GM23338 (cell line): ENCODE results near the gene SSH2. TPM values are rescaled to one million over a fixed set of nuclear protein-coding genes. Genes with fewer than 3 reads are reported as not detected.

Source experiments
- ATAC-seq: fragments of 200-7000 bp; cut with Tn5 transposase; 3 replicates; pipeline ENCODE4 v1.9.1; 2020
- DNase-seq: peaks from one replicate; pipeline ENCODE4 v3.0.0-alpha.2; 2015; ENCODE audit warnings: low spot score
- H2AFZ ChIP-seq: fragments of 200-600 bp; sonication (generic); 2 replicates; pipeline ENCODE4 v1.8.0; 2016; ENCODE audit warnings: antibody characterized with exemption, mild to moderate bottlenecking, moderate library complexity
- H3F3A ChIP-seq: fragments of 200-600 bp; sonication (generic); replicated peaks from 2 replicates; pipeline ENCODE4 v1.8.0; 2017; ENCODE audit warnings: antibody characterized with exemption, mixed run types, low read depth
- H3K27ac ChIP-seq: fragments of 200-600 bp; sonication (generic); 2 replicates; pipeline ENCODE4 v1.6.1; 2016; ENCODE audit warnings: low read depth
- H3K27me3 ChIP-seq: fragments of 200-600 bp; sonication (generic); 2 replicates; pipeline ENCODE4 v1.8.0; 2016; ENCODE audit warnings: mild to moderate bottlenecking, mixed run types, moderate library complexity; ENCODE audit not compliant: insufficient read depth
- H3K36me3 ChIP-seq: fragments of 200-600 bp; sonication (generic); 2 replicates; pipeline ENCODE4 v1.8.0; 2016; ENCODE audit warnings: mild to moderate bottlenecking; ENCODE audit not compliant: insufficient read depth
- H3K4me1 ChIP-seq: fragments of 200-600 bp; sonication (generic); 2 replicates; pipeline ENCODE4 v1.8.0; 2016; ENCODE audit warnings: mild to moderate bottlenecking, moderate library complexity; ENCODE audit not compliant: insufficient read depth
- H3K4me2 ChIP-seq: fragments of 200-600 bp; sonication (generic); 2 replicates; pipeline ENCODE4 v1.7.1; 2017; ENCODE audit warnings: mixed run types
- H3K4me3 ChIP-seq: fragments of 200-600 bp; sonication (generic); 2 replicates; pipeline ENCODE4 v1.6.1; 2016; ENCODE audit warnings: mixed run types
- H3K79me2 ChIP-seq: fragments of 200-600 bp; sonication (generic); replicated peaks from 2 replicates; pipeline ENCODE4 v1.8.0; 2017; ENCODE audit warnings: mild to moderate bottlenecking; ENCODE audit not compliant: insufficient read depth
- H3K9me2 ChIP-seq: fragments of 200-600 bp; sonication (generic); 2 replicates; pipeline ENCODE4 v1.8.0; 2017; ENCODE audit not compliant: insufficient read depth
- H4K20me1 ChIP-seq: fragments of 200-600 bp; sonication (generic); replicated peaks from 2 replicates; pipeline ENCODE4 v1.8.0; 2017; ENCODE audit warnings: mild to moderate bottlenecking; ENCODE audit not compliant: insufficient read depth
- H3K27ac Mint-ChIP-seq: 2 replicates; pipeline ENCODE4 v1.8.0; 2020; ENCODE audit warnings: inconsistent platforms, mild to moderate bottlenecking, moderate library complexity, mixed read lengths
- H3K27me3 Mint-ChIP-seq: 3 replicates; pipeline ENCODE4 v1.8.0; 2022; ENCODE audit warnings: low read depth, mild to moderate bottlenecking, moderate library complexity, mixed read lengths, inconsistent platforms; ENCODE audit not compliant: insufficient read depth, poor library complexity
- H3K36me3 Mint-ChIP-seq: 3 replicates; pipeline ENCODE4 v1.8.0; 2021; ENCODE audit warnings: low read depth, mild to moderate bottlenecking, inconsistent platforms, moderate library complexity, mixed read lengths
- H3K4me1 Mint-ChIP-seq: 3 replicates; pipeline ENCODE4 v1.8.0; 2020; ENCODE audit warnings: mild to moderate bottlenecking, inconsistent platforms, mixed read lengths
- H3K4me3 Mint-ChIP-seq: 3 replicates; pipeline ENCODE4 v1.8.0; 2021; ENCODE audit warnings: moderate library complexity, mild to moderate bottlenecking, inconsistent platforms, mixed read lengths
- H3K9me3 Mint-ChIP-seq: 3 replicates; pipeline ENCODE4 v1.8.0; 2020; ENCODE audit warnings: moderate library complexity, mild to moderate bottlenecking, inconsistent platforms, mixed read lengths
- CREB1 ChIP-seq: fragments of 250-450 bp; sonication (Bioruptor Pico); IDR thresholded peaks from 2 replicates; pipeline ENCODE4 v1.5.0; 2020; ENCODE audit warnings: low read depth, mild to moderate bottlenecking, moderate library complexity
- EZH2 ChIP-seq: fragments of 200-600 bp; sonication (generic); IDR thresholded peaks from one replicate; pipeline ENCODE4 v1.8.0; 2017; ENCODE audit warnings: antibody characterized with exemption, mild to moderate bottlenecking, low read depth; ENCODE audit not compliant: unreplicated experiment
- JUNB ChIP-seq: IDR thresholded peaks from one replicate; pipeline ENCODE4 v1.6.1; 2016; ENCODE audit warnings: antibody characterized with exemption; ENCODE audit not compliant: unreplicated experiment
- NANOG ChIP-seq: IDR thresholded peaks from 2 replicates; pipeline ENCODE4 v1.6.1; 2016; ENCODE audit warnings: antibody characterized with exemption, borderline replicate concordance
- POLR2AphosphoS5 ChIP-seq: IDR thresholded peaks from 2 replicates; pipeline ENCODE4 v1.6.1; 2016; ENCODE audit warnings: antibody characterized with exemption, low read depth
- ZNF114 ChIP-seq: fragments of 250-450 bp; sonication (Bioruptor Pico); IDR thresholded peaks from 2 replicates; pipeline ENCODE4 v1.5.0; 2020; ENCODE audit warnings: mild to moderate bottlenecking, moderate library complexity
- ZNF331 ChIP-seq: fragments of 250-450 bp; sonication (Bioruptor Pico); IDR thresholded peaks from 2 replicates; pipeline ENCODE4 v1.5.0; 2020; ENCODE audit warnings: low read depth, mild to moderate bottlenecking, moderate library complexity
- polyA plus RNA-seq: library from polyadenylated mRNA; unstranded; fragments of >200 nt; fragmentation: Nextera tagmentation; extraction: Ambion mirVana; gene quantifications from 2 replicates; pipeline ENCODE4 v1.2.1, GENCODE V29; 2016
- total RNA-seq: library from RNA; depleted of rRNA; stranded (reverse); fragments of >200 nt; shearing (Covaris generic); gene quantifications from 2 replicates; pipeline ENCODE4 v1.2.3, GENCODE V29; 2014
- TF ChIP-seq, protein P1 (sequence below): IDR thresholded peaks from one replicate; pipeline ENCODE4 v1.6.1; 2018; ENCODE audit warnings: antibody characterized with exemption; ENCODE audit not compliant: unreplicated experiment
- TF ChIP-seq, protein P2 (sequence below), 2 experiments: fragments of 200-600 bp in 1 of 2; sonication (generic) in 1 of 2; conservative IDR thresholded peaks; 2 replicates each; pipeline versions ENCODE4 v1.5.1 to v1.6.1; 2016 to 2017; ENCODE audit warnings: antibody characterized with exemption in 2 of 2, low read depth in 2 of 2, mild to moderate bottlenecking in 2 of 2, moderate library complexity in 1 of 2
- TF ChIP-seq, protein P3 (sequence below): IDR thresholded peaks from 2 replicates; pipeline ENCODE4 v1.6.1; 2016; ENCODE audit warnings: antibody characterized with exemption
- TF ChIP-seq, protein P4 (sequence below): fragments of 250-450 bp; sonication (Bioruptor Pico); IDR thresholded peaks from 2 replicates; pipeline ENCODE4 v1.5.0; 2020; ENCODE audit warnings: mild to moderate bottlenecking, moderate library complexity

Gene SSH2
- total and polyA plus RNA-seq, 2 experiments from 2014 or later, result 9.9 to 12.1 TPM

DNA sequence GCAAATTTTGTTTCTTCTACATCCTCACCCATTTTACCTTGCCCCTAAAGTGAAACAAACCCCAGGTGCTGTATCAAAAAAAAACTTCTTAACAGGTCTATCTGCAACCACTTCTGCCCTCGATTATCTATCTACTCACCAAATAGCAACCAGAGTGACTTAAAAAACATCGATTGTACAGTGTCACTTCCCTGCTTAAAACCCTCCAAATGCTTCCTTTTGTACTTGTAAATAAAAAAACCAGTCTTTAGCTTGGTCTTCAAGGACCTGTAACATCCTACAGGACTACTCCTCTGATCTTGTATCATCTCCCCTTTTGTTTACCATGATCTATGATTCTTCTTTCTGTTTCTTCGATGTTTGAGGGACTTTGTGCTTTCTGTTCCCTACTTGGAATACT, 224.6 kb downstream of the SSH2 start:
- no peaks in the 10 kb centered on the region for H3K9me3 Mint-ChIP-seq
- Histone ChIP-seq H2AFZ (no peak overlapping the region), H3K36me3 (no peaks in the 10 kb centered on the region), H3K27me3 (no peaks in the 10 kb centered on the region), H3K27ac (no peak overlapping the region), H3K9me2 (no peaks in the 10 kb centered on the region), H3K4me1 (peaks cover 7% of the 10 kb centered on the region; the same call in 1 of the 2 replicates), H3K79me2 (no peaks in the 10 kb centered on the region), H3K4me3 (no peak overlapping the region), H3F3A (no peaks in the 10 kb centered on the region), H4K20me1 (no peaks in the 10 kb centered on the region), H3K4me2 (no peak overlapping the region)
- TF ChIP-seq ZNF114 (CRISPR knock-in tag) (no peak), EZH2 (no peak), CREB1 (CRISPR knock-in tag) (no peak), NANOG (no peak), JUNB (no peak), POLR2AphosphoS5 (no peak), ZNF331 (CRISPR knock-in tag) (no peak)
- TF ChIP-seq, protein P1, sequence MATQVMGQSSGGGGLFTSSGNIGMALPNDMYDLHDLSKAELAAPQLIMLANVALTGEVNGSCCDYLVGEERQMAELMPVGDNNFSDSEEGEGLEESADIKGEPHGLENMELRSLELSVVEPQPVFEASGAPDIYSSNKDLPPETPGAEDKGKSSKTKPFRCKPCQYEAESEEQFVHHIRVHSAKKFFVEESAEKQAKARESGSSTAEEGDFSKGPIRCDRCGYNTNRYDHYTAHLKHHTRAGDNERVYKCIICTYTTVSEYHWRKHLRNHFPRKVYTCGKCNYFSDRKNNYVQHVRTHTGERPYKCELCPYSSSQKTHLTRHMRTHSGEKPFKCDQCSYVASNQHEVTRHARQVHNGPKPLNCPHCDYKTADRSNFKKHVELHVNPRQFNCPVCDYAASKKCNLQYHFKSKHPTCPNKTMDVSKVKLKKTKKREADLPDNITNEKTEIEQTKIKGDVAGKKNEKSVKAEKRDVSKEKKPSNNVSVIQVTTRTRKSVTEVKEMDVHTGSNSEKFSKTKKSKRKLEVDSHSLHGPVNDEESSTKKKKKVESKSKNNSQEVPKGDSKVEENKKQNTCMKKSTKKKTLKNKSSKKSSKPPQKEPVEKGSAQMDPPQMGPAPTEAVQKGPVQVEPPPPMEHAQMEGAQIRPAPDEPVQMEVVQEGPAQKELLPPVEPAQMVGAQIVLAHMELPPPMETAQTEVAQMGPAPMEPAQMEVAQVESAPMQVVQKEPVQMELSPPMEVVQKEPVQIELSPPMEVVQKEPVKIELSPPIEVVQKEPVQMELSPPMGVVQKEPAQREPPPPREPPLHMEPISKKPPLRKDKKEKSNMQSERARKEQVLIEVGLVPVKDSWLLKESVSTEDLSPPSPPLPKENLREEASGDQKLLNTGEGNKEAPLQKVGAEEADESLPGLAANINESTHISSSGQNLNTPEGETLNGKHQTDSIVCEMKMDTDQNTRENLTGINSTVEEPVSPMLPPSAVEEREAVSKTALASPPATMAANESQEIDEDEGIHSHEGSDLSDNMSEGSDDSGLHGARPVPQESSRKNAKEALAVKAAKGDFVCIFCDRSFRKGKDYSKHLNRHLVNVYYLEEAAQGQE, result no peak
- TF ChIP-seq, protein P2, sequence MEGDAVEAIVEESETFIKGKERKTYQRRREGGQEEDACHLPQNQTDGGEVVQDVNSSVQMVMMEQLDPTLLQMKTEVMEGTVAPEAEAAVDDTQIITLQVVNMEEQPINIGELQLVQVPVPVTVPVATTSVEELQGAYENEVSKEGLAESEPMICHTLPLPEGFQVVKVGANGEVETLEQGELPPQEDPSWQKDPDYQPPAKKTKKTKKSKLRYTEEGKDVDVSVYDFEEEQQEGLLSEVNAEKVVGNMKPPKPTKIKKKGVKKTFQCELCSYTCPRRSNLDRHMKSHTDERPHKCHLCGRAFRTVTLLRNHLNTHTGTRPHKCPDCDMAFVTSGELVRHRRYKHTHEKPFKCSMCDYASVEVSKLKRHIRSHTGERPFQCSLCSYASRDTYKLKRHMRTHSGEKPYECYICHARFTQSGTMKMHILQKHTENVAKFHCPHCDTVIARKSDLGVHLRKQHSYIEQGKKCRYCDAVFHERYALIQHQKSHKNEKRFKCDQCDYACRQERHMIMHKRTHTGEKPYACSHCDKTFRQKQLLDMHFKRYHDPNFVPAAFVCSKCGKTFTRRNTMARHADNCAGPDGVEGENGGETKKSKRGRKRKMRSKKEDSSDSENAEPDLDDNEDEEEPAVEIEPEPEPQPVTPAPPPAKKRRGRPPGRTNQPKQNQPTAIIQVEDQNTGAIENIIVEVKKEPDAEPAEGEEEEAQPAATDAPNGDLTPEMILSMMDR (conservative IDR thresholded peaks at IDR 0.05; ENCODE audit: low read depth in 2 of 2), result no peak
- TF ChIP-seq, protein P3, sequence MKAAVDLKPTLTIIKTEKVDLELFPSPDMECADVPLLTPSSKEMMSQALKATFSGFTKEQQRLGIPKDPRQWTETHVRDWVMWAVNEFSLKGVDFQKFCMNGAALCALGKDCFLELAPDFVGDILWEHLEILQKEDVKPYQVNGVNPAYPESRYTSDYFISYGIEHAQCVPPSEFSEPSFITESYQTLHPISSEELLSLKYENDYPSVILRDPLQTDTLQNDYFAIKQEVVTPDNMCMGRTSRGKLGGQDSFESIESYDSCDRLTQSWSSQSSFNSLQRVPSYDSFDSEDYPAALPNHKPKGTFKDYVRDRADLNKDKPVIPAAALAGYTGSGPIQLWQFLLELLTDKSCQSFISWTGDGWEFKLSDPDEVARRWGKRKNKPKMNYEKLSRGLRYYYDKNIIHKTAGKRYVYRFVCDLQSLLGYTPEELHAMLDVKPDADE, result no peak
- TF ChIP-seq, protein P4, sequence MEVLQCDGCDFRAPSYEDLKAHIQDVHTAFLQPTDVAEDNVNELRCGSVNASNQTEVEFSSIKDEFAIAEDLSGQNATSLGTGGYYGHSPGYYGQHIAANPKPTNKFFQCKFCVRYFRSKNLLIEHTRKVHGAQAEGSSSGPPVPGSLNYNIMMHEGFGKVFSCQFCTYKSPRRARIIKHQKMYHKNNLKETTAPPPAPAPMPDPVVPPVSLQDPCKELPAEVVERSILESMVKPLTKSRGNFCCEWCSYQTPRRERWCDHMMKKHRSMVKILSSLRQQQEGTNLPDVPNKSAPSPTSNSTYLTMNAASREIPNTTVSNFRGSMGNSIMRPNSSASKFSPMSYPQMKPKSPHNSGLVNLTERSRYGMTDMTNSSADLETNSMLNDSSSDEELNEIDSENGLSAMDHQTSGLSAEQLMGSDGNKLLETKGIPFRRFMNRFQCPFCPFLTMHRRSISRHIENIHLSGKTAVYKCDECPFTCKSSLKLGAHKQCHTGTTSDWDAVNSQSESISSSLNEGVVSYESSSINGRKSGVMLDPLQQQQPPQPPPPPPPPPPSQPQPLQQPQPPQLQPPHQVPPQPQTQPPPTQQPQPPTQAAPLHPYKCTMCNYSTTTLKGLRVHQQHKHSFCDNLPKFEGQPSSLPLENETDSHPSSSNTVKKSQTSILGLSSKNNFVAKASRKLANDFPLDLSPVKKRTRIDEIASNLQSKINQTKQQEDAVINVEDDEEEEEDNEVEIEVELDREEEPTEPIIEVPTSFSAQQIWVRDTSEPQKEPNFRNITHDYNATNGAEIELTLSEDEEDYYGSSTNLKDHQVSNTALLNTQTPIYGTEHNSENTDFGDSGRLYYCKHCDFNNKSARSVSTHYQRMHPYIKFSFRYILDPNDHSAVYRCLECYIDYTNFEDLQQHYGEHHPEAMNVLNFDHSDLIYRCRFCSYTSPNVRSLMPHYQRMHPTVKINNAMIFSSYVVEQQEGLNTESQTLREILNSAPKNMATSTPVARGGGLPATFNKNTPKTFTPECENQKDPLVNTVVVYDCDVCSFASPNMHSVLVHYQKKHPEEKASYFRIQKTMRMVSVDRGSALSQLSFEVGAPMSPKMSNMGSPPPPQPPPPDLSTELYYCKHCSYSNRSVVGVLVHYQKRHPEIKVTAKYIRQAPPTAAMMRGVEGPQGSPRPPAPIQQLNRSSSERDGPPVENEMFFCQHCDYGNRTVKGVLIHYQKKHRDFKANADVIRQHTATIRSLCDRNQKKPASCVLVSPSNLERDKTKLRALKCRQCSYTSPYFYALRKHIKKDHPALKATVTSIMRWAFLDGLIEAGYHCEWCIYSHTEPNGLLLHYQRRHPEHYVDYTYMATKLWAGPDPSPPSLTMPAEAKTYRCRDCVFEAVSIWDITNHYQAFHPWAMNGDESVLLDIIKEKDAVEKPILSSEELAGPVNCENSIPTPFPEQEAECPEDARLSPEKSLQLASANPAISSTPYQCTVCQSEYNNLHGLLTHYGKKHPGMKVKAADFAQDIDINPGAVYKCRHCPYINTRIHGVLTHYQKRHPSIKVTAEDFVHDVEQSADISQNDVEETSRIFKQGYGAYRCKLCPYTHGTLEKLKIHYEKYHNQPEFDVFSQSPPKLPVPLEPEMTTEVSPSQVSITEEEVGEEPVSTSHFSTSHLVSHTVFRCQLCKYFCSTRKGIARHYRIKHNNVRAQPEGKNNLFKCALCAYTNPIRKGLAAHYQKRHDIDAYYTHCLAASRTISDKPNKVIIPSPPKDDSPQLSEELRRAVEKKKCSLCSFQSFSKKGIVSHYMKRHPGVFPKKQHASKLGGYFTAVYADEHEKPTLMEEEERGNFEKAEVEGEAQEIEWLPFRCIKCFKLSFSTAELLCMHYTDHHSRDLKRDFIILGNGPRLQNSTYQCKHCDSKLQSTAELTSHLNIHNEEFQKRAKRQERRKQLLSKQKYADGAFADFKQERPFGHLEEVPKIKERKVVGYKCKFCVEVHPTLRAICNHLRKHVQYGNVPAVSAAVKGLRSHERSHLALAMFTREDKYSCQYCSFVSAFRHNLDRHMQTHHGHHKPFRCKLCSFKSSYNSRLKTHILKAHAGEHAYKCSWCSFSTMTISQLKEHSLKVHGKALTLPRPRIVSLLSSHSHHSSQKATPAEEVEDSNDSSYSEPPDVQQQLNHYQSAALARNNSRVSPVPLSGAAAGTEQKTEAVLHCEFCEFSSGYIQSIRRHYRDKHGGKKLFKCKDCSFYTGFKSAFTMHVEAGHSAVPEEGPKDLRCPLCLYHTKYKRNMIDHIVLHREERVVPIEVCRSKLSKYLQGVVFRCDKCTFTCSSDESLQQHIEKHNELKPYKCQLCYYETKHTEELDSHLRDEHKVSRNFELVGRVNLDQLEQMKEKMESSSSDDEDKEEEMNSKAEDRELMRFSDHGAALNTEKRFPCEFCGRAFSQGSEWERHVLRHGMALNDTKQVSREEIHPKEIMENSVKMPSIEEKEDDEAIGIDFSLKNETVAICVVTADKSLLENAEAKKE, result no peak
- peaks cover 2% of the 10 kb centered on the region for H3K27me3 Mint-ChIP-seq
- H3K4me3 Mint-ChIP-seq, result no peak overlapping the region
- no peaks in the 10 kb centered on the region for H3K36me3 Mint-ChIP-seq
- DNase-seq (no peak), ATAC-seq (no peak)
- H3K27ac Mint-ChIP-seq, result no peak overlapping the region
- H3K4me1 Mint-ChIP-seq, result no peaks in the 10 kb centered on the region; the same call in 2 of the 3 replicates
